ENCODE measurements around the gene CILP2.

DNA sequence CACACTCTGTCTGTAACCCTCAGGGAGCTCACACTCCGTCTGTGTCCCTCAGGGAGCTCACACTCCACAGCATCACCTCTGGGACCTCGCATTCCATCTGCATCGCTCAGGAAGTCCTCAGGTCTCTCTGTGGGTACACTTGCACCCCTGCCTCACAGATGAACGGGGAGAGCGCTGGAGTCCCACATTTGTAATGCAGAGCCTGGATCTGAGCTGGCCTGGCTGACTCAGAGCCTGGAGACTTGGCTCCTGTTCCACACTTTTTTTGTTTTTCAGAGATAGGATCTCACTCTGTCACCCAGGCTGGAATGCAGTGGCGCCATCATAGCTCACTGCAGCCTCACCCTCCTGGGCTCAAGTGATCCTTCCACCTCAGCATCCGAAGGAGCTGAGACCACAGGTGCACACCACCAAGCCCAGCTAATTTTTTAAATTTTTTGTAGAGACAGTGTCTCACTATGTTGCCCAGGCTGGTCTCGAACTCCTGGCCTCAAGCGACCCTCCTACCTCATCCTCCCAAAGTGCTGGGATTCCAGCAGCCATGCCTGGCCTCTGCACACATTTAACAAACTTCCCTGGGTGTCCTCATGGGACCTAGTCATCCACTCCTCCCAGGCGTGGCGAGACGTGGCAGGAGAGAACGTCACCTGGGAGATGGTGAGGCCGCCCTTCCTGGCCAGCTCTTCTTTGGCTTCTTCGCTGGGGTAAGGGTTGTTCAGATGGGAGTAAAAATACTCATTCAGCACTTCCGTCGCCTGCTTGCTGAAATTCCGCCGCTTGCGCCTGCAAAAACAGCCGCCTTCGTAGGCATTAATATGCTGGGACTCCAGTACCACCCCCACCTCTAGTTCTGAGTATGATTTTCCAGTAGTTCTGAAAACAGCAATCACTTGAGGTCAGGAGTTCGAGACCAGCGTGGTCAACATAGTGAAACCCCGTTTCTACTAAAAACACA, 31.0 kb downstream of the CILP2 start:
- TF ChIP-seq, protein P1, sequence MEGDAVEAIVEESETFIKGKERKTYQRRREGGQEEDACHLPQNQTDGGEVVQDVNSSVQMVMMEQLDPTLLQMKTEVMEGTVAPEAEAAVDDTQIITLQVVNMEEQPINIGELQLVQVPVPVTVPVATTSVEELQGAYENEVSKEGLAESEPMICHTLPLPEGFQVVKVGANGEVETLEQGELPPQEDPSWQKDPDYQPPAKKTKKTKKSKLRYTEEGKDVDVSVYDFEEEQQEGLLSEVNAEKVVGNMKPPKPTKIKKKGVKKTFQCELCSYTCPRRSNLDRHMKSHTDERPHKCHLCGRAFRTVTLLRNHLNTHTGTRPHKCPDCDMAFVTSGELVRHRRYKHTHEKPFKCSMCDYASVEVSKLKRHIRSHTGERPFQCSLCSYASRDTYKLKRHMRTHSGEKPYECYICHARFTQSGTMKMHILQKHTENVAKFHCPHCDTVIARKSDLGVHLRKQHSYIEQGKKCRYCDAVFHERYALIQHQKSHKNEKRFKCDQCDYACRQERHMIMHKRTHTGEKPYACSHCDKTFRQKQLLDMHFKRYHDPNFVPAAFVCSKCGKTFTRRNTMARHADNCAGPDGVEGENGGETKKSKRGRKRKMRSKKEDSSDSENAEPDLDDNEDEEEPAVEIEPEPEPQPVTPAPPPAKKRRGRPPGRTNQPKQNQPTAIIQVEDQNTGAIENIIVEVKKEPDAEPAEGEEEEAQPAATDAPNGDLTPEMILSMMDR (IDR thresholded peaks at IDR 0.05; ENCODE audit: low read depth, low read length, poor library complexity, severe bottlenecking): no peak
- no peak for TF ChIP-seq EZH2phosphoT487 (IDR thresholded peaks at IDR 0.05; ENCODE audit: borderline replicate concordance, low read length)

All from DOHH2 (cell line).